OCI-LY7 (cell line): ENCODE results near the gene EXOC6B. TPM values are rescaled to one million over a fixed set of nuclear protein-coding genes. Genes with fewer than 3 reads are reported as not detected.

ENCODE experiments used
- BruUV-seq: library from RNA; stranded (reverse); fragments of 400-500 nt; replicated peaks from 2 replicates; lab custom pipeline; 2021; lab: Mats Ljungman, UMichigan
- CTCF ChIA-PET: fragments of 300-600 bp; sonication (Branson Sonifier 250); formaldehyde crosslinking; loops from one replicate; lab custom pipeline; 2022; ENCODE audit warnings: antibody characterized with exemption; ENCODE audit not compliant: unreplicated experiment; lab: Charles Lee
- POLR2A ChIA-PET: fragments of 300-600 bp; sonication (Branson Sonifier 250); formaldehyde crosslinking; loops from one replicate; lab custom pipeline; 2022; ENCODE audit warnings: antibody characterized with exemption; lab: Charles Lee
- DNase-seq: peaks from one replicate; pipeline ENCODE4 v3.0.0-alpha.2; 2015; ENCODE audit warnings: low spot score
- H2AFZ ChIP-seq: fragments of 200-600 bp; sonication (generic), shearing (Covaris generic); 2 replicates; pipeline ENCODE4 v1.6.1; 2014; ENCODE audit warnings: mild to moderate bottlenecking, antibody characterized with exemption, low read length, moderate library complexity
- H3K27ac ChIP-seq: fragments of 200-600 bp; sonication (generic); 2 replicates; pipeline ENCODE4 v1.5.1; 2014; ENCODE audit warnings: mixed run types, low read depth, mild to moderate bottlenecking, moderate library complexity, low read length, inconsistent platforms; ENCODE audit not compliant: poor library complexity, severe bottlenecking
- H3K36me3 ChIP-seq: fragments of 200-600 bp; sonication (generic); 2 replicates; pipeline ENCODE4 v1.6.1; 2014; ENCODE audit warnings: mild to moderate bottlenecking, antibody characterized with exemption, low read length, moderate library complexity, mixed read lengths; ENCODE audit not compliant: insufficient read depth
- H3K4me1 ChIP-seq: fragments of 200-600 bp; sonication (generic); 2 replicates; pipeline ENCODE4 v1.5.1; 2014; ENCODE audit warnings: mild to moderate bottlenecking, low read length; ENCODE audit not compliant: insufficient read depth, poor library complexity, severe bottlenecking
- H3K4me2 ChIP-seq: fragments of 200-600 bp; sonication (generic); 2 replicates; pipeline ENCODE4 v1.6.1; 2014; ENCODE audit warnings: mild to moderate bottlenecking, low read length
- H3K4me3 ChIP-seq: fragments of 200-600 bp; sonication (generic); 2 replicates; pipeline ENCODE4 v1.5.1; 2014; ENCODE audit warnings: mild to moderate bottlenecking, low read depth, low read length; ENCODE audit not compliant: poor library complexity, severe bottlenecking
- H3K79me2 ChIP-seq: fragments of 200-600 bp; sonication (generic); 2 replicates; pipeline ENCODE4 v1.6.1; 2016; ENCODE audit warnings: low read depth, mild to moderate bottlenecking, low read length, moderate library complexity, mixed read lengths; ENCODE audit not compliant: insufficient read depth
- H3K9me2 ChIP-seq: fragments of 200-600 bp; sonication (generic); 2 replicates; pipeline ENCODE4 v1.6.1; 2016; ENCODE audit warnings: mild to moderate bottlenecking, low read length, mixed read lengths; ENCODE audit not compliant: insufficient read depth
- H3K9me3 ChIP-seq: fragments of 200-600 bp; sonication (generic); 2 replicates; pipeline ENCODE4 v1.6.1; 2014; ENCODE audit warnings: mild to moderate bottlenecking, mixed run types, low read length, mixed read lengths
- H4K20me1 ChIP-seq: fragments of 200-600 bp; sonication (generic); 2 replicates; pipeline ENCODE4 v1.6.1; 2014; ENCODE audit warnings: mild to moderate bottlenecking, antibody characterized with exemption, low read length, moderate library complexity, mixed read lengths; ENCODE audit not compliant: insufficient read depth
- CTCF ChIP-seq: fragments of 200-600 bp; sonication (generic); conservative IDR thresholded peaks from 2 replicates; pipeline ENCODE4 v1.5.1; 2014; ENCODE audit warnings: mild to moderate bottlenecking, antibody characterized with exemption, low read length, moderate library complexity, mixed read lengths
- EZH2phosphoT487 ChIP-seq: fragments of 200-600 bp; sonication (generic); IDR thresholded peaks from 2 replicates; pipeline ENCODE4 v1.6.1; 2018; ENCODE audit warnings: low read depth, borderline replicate concordance, mild to moderate bottlenecking, mixed run types, antibody characterized with exemption, low read length, moderate library complexity, mixed read lengths
- intact Hi-C: fragments of 100-400 bp; cut with micrococcal nuclease; formaldehyde crosslinking; loops from one replicate; pipeline ENCODE4 v1.10.0; 2022; ENCODE audit not compliant: unreplicated experiment
- total RNA-seq, 2 experiments: library from RNA; depleted of rRNA in 1 of 2; stranded (reverse); fragments of >200 nt in 1 of 2; shearing (Covaris generic) in 1 of 2; gene quantifications; 2 replicates each; pipeline ENCODE4 v1.2.3, GENCODE V29; 2014 to 2022

Gene EXOC6B
- total RNA-seq, 2 experiments from 2014 or later: 5.1 TPM; not detected in 1

GRCh38 chr2:72367530-72368225, 458.2 kb downstream of the EXOC6B start:
- H3K4me2 ChIP-seq: no peak overlapping the region
- DNase-seq: no peak
- no peak overlapping the region for H3K4me3 ChIP-seq
- TF ChIP-seq CTCF (no peak), EZH2phosphoT487 (no peak)
- no TSS peak for BruUV-seq
- no peaks in the 10 kb centered on the region for H3K9me3 ChIP-seq
- H4K20me1 ChIP-seq: no peaks in the 10 kb centered on the region
- ChIA-PET POLR2A (no interaction called here), CTCF (no interaction called here)
- no peak overlapping the region for H3K27ac ChIP-seq
- no peaks in the 10 kb centered on the region for H3K9me2 ChIP-seq
- intact Hi-C loops: no loop called here
- H2AFZ ChIP-seq: no peak overlapping the region
- no peaks in the 10 kb centered on the region for H3K4me1 ChIP-seq
- no peaks in the 10 kb centered on the region for H3K36me3 ChIP-seq
- H3K79me2 ChIP-seq: no peaks in the 10 kb centered on the region

DNA sequence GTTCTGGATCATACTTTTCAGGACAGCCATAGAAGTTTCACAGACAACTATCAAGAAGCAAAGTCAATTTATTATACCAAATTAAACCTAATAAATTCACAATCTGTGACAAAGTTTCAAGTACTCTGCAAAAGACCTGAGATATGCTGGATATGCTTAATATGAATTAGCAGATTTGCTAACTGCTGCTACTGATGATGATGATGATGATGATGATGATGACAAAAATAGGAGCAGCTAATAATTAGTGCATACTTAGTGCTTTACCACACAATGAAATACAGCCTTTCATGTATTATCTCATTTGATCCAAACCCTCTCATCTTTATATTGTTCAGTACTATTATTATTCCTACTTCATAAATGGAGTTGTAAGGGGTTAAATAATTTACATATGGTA, 462.4 kb downstream of the EXOC6B start:
- no TSS peak for BruUV-seq
- H3K4me1 ChIP-seq: no peaks in the 10 kb centered on the region
- H3K4me2 ChIP-seq: no peak overlapping the region
- H4K20me1 ChIP-seq: no peaks in the 10 kb centered on the region
- CTCF ChIA-PET: no interaction called here
- DNase-seq: no peak
- no peak overlapping the region for H3K4me3 ChIP-seq
- H3K79me2 ChIP-seq: no peaks in the 10 kb centered on the region
- no peaks in the 10 kb centered on the region for H3K9me2 ChIP-seq
- H3K9me3 ChIP-seq: no peaks in the 10 kb centered on the region
- H2AFZ ChIP-seq: no peak overlapping the region
- no peaks in the 10 kb centered on the region for H3K36me3 ChIP-seq
- POLR2A ChIA-PET: no interaction called here
- TF ChIP-seq CTCF (no peak), EZH2phosphoT487 (no peak)
- intact Hi-C loops: no loop called here
- H3K27ac ChIP-seq: no peak overlapping the region

DNA sequence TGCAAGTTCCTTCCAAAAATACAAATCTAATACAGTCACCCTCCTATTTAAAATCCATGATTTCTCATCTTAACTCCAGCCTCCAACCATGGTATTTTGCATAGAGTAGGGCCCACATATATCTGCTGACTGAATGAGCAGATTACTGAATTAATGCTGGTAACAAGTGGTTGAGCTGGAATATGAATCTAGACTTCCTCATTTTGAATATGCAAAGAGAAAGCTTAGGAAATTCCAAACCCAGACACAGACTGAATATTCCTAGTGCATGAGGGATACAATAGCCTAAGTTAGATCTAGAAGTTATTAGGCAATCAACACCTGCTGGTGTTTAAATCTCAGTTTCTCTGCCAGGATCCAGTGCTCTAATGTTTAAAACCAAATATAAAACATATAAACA, 463.1 kb downstream of the EXOC6B start:
- ChIA-PET POLR2A (no interaction called here), CTCF (no interaction called here)
- no TSS peak for BruUV-seq
- H3K9me3 ChIP-seq: no peaks in the 10 kb centered on the region
- no peak overlapping the region for H2AFZ ChIP-seq
- no peak overlapping the region for H3K4me3 ChIP-seq
- H3K79me2 ChIP-seq: no peaks in the 10 kb centered on the region
- H3K4me2 ChIP-seq: no peak overlapping the region
- H3K9me2 ChIP-seq: no peaks in the 10 kb centered on the region
- H3K27ac ChIP-seq: no peak overlapping the region
- H3K36me3 ChIP-seq: no peaks in the 10 kb centered on the region
- no peak for DNase-seq
- no peak for TF ChIP-seq CTCF
- no peak for TF ChIP-seq EZH2phosphoT487
- H3K4me1 ChIP-seq: no peaks in the 10 kb centered on the region
- intact Hi-C loops: no loop called here
- no peaks in the 10 kb centered on the region for H4K20me1 ChIP-seq
